ENCODE results near the gene SLC25A30.

GRCh38 chr13:45415112-45415511, 3.1 kb downstream of the SLC25A30 start:
- TF ChIP-seq, protein P1, sequence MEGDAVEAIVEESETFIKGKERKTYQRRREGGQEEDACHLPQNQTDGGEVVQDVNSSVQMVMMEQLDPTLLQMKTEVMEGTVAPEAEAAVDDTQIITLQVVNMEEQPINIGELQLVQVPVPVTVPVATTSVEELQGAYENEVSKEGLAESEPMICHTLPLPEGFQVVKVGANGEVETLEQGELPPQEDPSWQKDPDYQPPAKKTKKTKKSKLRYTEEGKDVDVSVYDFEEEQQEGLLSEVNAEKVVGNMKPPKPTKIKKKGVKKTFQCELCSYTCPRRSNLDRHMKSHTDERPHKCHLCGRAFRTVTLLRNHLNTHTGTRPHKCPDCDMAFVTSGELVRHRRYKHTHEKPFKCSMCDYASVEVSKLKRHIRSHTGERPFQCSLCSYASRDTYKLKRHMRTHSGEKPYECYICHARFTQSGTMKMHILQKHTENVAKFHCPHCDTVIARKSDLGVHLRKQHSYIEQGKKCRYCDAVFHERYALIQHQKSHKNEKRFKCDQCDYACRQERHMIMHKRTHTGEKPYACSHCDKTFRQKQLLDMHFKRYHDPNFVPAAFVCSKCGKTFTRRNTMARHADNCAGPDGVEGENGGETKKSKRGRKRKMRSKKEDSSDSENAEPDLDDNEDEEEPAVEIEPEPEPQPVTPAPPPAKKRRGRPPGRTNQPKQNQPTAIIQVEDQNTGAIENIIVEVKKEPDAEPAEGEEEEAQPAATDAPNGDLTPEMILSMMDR (IDR thresholded peaks at IDR 0.05): no peak
- TF ChIP-seq POLR2AphosphoS5 (IDR thresholded peaks at IDR 0.05): no peak

Data from prostate gland (tissue), 2 donors.